Renal pelvis (tissue), 12 donors: Measurements from ENCODE around the gene MRPL24. TPM values are rescaled to one million over a fixed set of nuclear protein-coding genes. Genes with fewer than 3 reads are reported as not detected.

Experiments
- DNase-seq: peaks from one replicate; pipeline ENCODE4 v3.0.0-alpha.2; 2013
- long read RNA-seq, 16 experiments: transcript quantifications; one replicate each; lab custom pipeline, GENCODE V29; 2026
- polyA plus RNA-seq, 3 donors: library from polyadenylated mRNA; unstranded; fragments of 120-200 nt; gene quantifications; one replicate each; pipeline ENCODE4 v1.2.1, GENCODE V29; 2013; ENCODE audit not compliant: insufficient read length in 3 of 3

Gene MRPL24
- 10 to 100 TPM; 69.0 to 76.6 (median 74.0) TPM for polyA plus RNA-seq
- long read RNA-seq, donor 1, transcript MRPL24-201 (6 exons, 883 nt): major isoform, 30 of 59 reads
- long read RNA-seq, donor 1, transcript MRPL24-206 (3 exons, 560 nt): minor isoform, 5 of 59 reads
- long read RNA-seq, donor 1, transcript MRPL24-202 (6 exons, 883 nt): minor isoform, 24 of 59 reads
- long read RNA-seq, donor 1, partial matches to known transcripts: 0 of 59 reads
- long read RNA-seq, donor 1, other reads (novel, unspliced or antisense): 0 of 59 reads
- long read RNA-seq, donor 2, transcript MRPL24-201 (6 exons, 883 nt): minor isoform, 28 of 61 reads
- long read RNA-seq, donor 2, transcript MRPL24-202 (6 exons, 883 nt): major isoform, 31 of 61 reads
- long read RNA-seq, donor 2, partial matches to known transcripts: 0 of 61 reads
- long read RNA-seq, donor 2, other reads (novel, unspliced or antisense): 0 of 61 reads
- long read RNA-seq, donor 3, transcript MRPL24-201 (6 exons, 883 nt): major isoform, 19 of 42 reads
- long read RNA-seq, donor 3, transcript MRPL24-202 (6 exons, 883 nt): minor isoform, 15 of 42 reads
- long read RNA-seq, donor 3, partial matches to known transcripts: 6 of 42 reads
- long read RNA-seq, donor 3, other reads (novel, unspliced or antisense): 0 of 42 reads
- long read RNA-seq, donor 4, transcript MRPL24-202 (6 exons, 883 nt): minor isoform, 34 of 72 reads
- long read RNA-seq, donor 4, transcript MRPL24-201 (6 exons, 883 nt): major isoform, 36 of 72 reads
- long read RNA-seq, donor 4, partial matches to known transcripts: 0 of 72 reads
- long read RNA-seq, donor 4, other reads (novel, unspliced or antisense): 0 of 72 reads
- long read RNA-seq, donor 5, transcript MRPL24-202 (6 exons, 883 nt): minor isoform, 12 of 37 reads
- long read RNA-seq, donor 5, transcript MRPL24-206 (3 exons, 560 nt): minor isoform, 6 of 37 reads
- long read RNA-seq, donor 5, transcript MRPL24-201 (6 exons, 883 nt): major isoform, 14 of 37 reads
- long read RNA-seq, donor 5, partial matches to known transcripts: 5 of 37 reads
- long read RNA-seq, donor 5, other reads (novel, unspliced or antisense): 0 of 37 reads
- long read RNA-seq, donor 6, transcript MRPL24-202 (6 exons, 883 nt): major isoform, 25 of 42 reads
- long read RNA-seq, donor 6, transcript MRPL24-201 (6 exons, 883 nt): minor isoform, 17 of 42 reads
- long read RNA-seq, donor 6, partial matches to known transcripts: 0 of 42 reads
- long read RNA-seq, donor 6, other reads (novel, unspliced or antisense): 0 of 42 reads
- long read RNA-seq, donor 7, transcript MRPL24-202 (6 exons, 883 nt): minor isoform, 23 of 60 reads
- long read RNA-seq, donor 7, transcript MRPL24-206 (3 exons, 560 nt): minor isoform, 6 of 60 reads
- long read RNA-seq, donor 7, transcript MRPL24-201 (6 exons, 883 nt): major isoform, 25 of 60 reads
- long read RNA-seq, donor 7, partial matches to known transcripts: 6 of 60 reads
- long read RNA-seq, donor 7, other reads (novel, unspliced or antisense): 0 of 60 reads
- long read RNA-seq, donor 8, transcript MRPL24-201 (6 exons, 883 nt): minor isoform, 7 of 17 reads
- long read RNA-seq, donor 8, transcript MRPL24-202 (6 exons, 883 nt): major isoform, 8 of 17 reads
- long read RNA-seq, donor 8, partial matches to known transcripts: 0 of 17 reads
- long read RNA-seq, donor 8, other reads (novel, unspliced or antisense): 0 of 17 reads
- long read RNA-seq, donor 9, transcript MRPL24-201 (6 exons, 883 nt): minor isoform, 31 of 83 reads
- long read RNA-seq, donor 9, transcript MRPL24-202 (6 exons, 883 nt): major isoform, 37 of 83 reads
- long read RNA-seq, donor 9, partial matches to known transcripts: 12 of 83 reads
- long read RNA-seq, donor 9, other reads (novel, unspliced or antisense): 0 of 83 reads
- long read RNA-seq, donor 10, transcript MRPL24-201 (6 exons, 883 nt): minor isoform, 16 of 50 reads
- long read RNA-seq, donor 10, transcript MRPL24-202 (6 exons, 883 nt): major isoform, 34 of 50 reads
- long read RNA-seq, donor 10, partial matches to known transcripts: 0 of 50 reads
- long read RNA-seq, donor 10, other reads (novel, unspliced or antisense): 0 of 50 reads
- long read RNA-seq, donor 11, transcript MRPL24-202 (6 exons, 883 nt): minor isoform, 13 of 32 reads
- long read RNA-seq, donor 11, transcript MRPL24-201 (6 exons, 883 nt): major isoform, 17 of 32 reads
- long read RNA-seq, donor 11, partial matches to known transcripts: 0 of 32 reads
- long read RNA-seq, donor 11, other reads (novel, unspliced or antisense): 0 of 32 reads
- long read RNA-seq, donor 12, transcript MRPL24-202 (6 exons, 883 nt): minor isoform, 27 of 67 reads
- long read RNA-seq, donor 12, transcript MRPL24-201 (6 exons, 883 nt): major isoform, 37 of 67 reads
- long read RNA-seq, donor 12, partial matches to known transcripts: 0 of 67 reads
- long read RNA-seq, donor 12, other reads (novel, unspliced or antisense): 0 of 67 reads
- long read RNA-seq, donor 13, transcript MRPL24-202 (6 exons, 883 nt): major isoform, 14 of 32 reads
- long read RNA-seq, donor 13, transcript MRPL24-201 (6 exons, 883 nt): minor isoform, 9 of 32 reads
- long read RNA-seq, donor 13, partial matches to known transcripts: 6 of 32 reads
- long read RNA-seq, donor 13, other reads (novel, unspliced or antisense): 0 of 32 reads
- long read RNA-seq, donor 14: 0 reads
- long read RNA-seq, donor 15, transcript MRPL24-202 (6 exons, 883 nt): major isoform, 41 of 77 reads
- long read RNA-seq, donor 15, transcript MRPL24-201 (6 exons, 883 nt): minor isoform, 31 of 77 reads
- long read RNA-seq, donor 15, partial matches to known transcripts: 0 of 77 reads
- long read RNA-seq, donor 15, other reads (novel, unspliced or antisense): 0 of 77 reads
- long read RNA-seq, donor 16, transcript MRPL24-202 (6 exons, 883 nt): major isoform, 29 of 70 reads
- long read RNA-seq, donor 16, transcript MRPL24-201 (6 exons, 883 nt): major isoform, 29 of 70 reads
- long read RNA-seq, donor 16, partial matches to known transcripts: 10 of 70 reads
- long read RNA-seq, donor 16, other reads (novel, unspliced or antisense): 0 of 70 reads

GRCh38 chr1:156740741-156741480, at the start of gene MRPL24:
Gene MRPL24 (minus strand): TSS chr1:156741088. CDS start chr1:156738704, 2,384 bp downstream.
- peak; percentile 100 for DNase-seq

GRCh38 chr1:156789621-156790318, 48.9 kb upstream of the MRPL24 start:
- DNase-seq: no peak

GRCh38 chr1:156788136-156788535, 47.2 kb upstream of the MRPL24 start:
- DNase-seq: no peak

- no peak for DNase-seq
Observed at GRCh38 chr1:156786640-156787039, 45.8 kb upstream of the MRPL24 start.

GRCh38 chr1:156785458-156785857, 44.6 kb upstream of the MRPL24 start:
- no peak for DNase-seq

- DNase-seq: no peak
Observed at GRCh38 chr1:156781585-156782186, 40.8 kb upstream of the MRPL24 start.

GRCh38 chr1:156777573-156777972, 36.7 kb upstream of the MRPL24 start:
- DNase-seq: no peak

- no peak for DNase-seq
Observed at GRCh38 chr1:156776942-156777341, 36.1 kb upstream of the MRPL24 start.

GRCh38 chr1:156775799-156776198, 34.9 kb upstream of the MRPL24 start:
- DNase-seq: no peak

- no peak for DNase-seq
Observed at GRCh38 chr1:156773607-156774006, 32.7 kb upstream of the MRPL24 start.

GRCh38 chr1:156772728-156773497, 32.0 kb upstream of the MRPL24 start:
- DNase-seq: no peak

- DNase-seq: no peak
Observed at GRCh38 chr1:156772222-156772621, 31.3 kb upstream of the MRPL24 start.

GRCh38 chr1:156768610-156769295, 27.9 kb upstream of the MRPL24 start:
- DNase-seq: no peak

GRCh38 chr1:156767879-156768604, 27.2 kb upstream of the MRPL24 start:
- no peak for DNase-seq
